Mesendoderm (in vitro differentiated cells): ENCODE measurements around the gene STOML1.
"Not testable (repeated sequence)": the region's sequence is repeated elsewhere in the genome, so short reads cannot be mapped to it uniquely, and the experiment has no call there.

Experiments
- DNase-seq: peaks from one replicate; pipeline ENCODE4 v3.0.0; 2013
- H2AK5ac ChIP-seq: 2 replicates; pipeline ENCODE4 v1.6.1; 2013; ENCODE audit warnings: low read length, inconsistent platforms
- H2BK120ac ChIP-seq: 2 replicates; pipeline ENCODE4 v1.6.1; 2013; ENCODE audit warnings: low read depth, mild to moderate bottlenecking, low read length, moderate library complexity, mixed read lengths
- H2BK15ac ChIP-seq: replicated peaks from 2 replicates; pipeline ENCODE4 v1.6.1; 2013; ENCODE audit warnings: low read depth, mild to moderate bottlenecking, moderate library complexity
- H2BK5ac ChIP-seq: 2 replicates; pipeline ENCODE4 v1.6.1; 2013; ENCODE audit warnings: low read length, inconsistent platforms
- H3K18ac ChIP-seq: 2 replicates; pipeline ENCODE4 v1.6.1; 2013; ENCODE audit warnings: mild to moderate bottlenecking, low read length, mixed read lengths
- H3K23ac ChIP-seq: one replicate; pipeline ENCODE4 v1.6.1; 2013; ENCODE audit warnings: low read length
- H3K27ac ChIP-seq: 2 replicates; pipeline ENCODE4 v1.5.1; 2013; ENCODE audit warnings: low read depth, mild to moderate bottlenecking, inconsistent platforms, low read length, moderate library complexity
- H3K27me3 ChIP-seq: 2 replicates; pipeline ENCODE4 v1.6.1; 2013; ENCODE audit warnings: low read length, control low read depth, mild to moderate bottlenecking, inconsistent platforms; ENCODE audit not compliant: insufficient read depth, poor library complexity
- H3K36me3 ChIP-seq: 2 replicates; pipeline ENCODE4 v1.6.1; 2013; ENCODE audit warnings: low read length, inconsistent platforms; ENCODE audit not compliant: control insufficient read depth, insufficient read depth
- H3K4ac ChIP-seq: one replicate; pipeline ENCODE4 v1.6.1; 2013; ENCODE audit warnings: low read depth, mild to moderate bottlenecking, low read length, moderate library complexity
- H3K4me1 ChIP-seq: 2 replicates; pipeline ENCODE4 v1.6.1; 2013; ENCODE audit warnings: low read depth, low read length, inconsistent platforms; ENCODE audit not compliant: control insufficient read depth
- H3K4me2 ChIP-seq: 2 replicates; pipeline ENCODE4 v1.6.1; 2013; ENCODE audit warnings: low read length
- H3K4me3 ChIP-seq: 2 replicates; pipeline ENCODE4 v1.5.1; 2013; ENCODE audit warnings: mild to moderate bottlenecking, low read length
- H3K56ac ChIP-seq: one replicate; pipeline ENCODE4 v1.6.1; 2013; ENCODE audit warnings: low read length
- H3K79me1 ChIP-seq: 2 replicates; pipeline ENCODE4 v1.6.1; 2013; ENCODE audit warnings: low read length, inconsistent platforms
- H3K79me2 ChIP-seq: 2 replicates; pipeline ENCODE4 v1.6.1; 2013; ENCODE audit warnings: mild to moderate bottlenecking, low read length; ENCODE audit not compliant: control insufficient read depth, insufficient read depth
- H3K9ac ChIP-seq: 2 replicates; pipeline ENCODE4 v1.6.1; 2013; ENCODE audit warnings: low read length, inconsistent platforms
- H4K5ac ChIP-seq: one replicate; pipeline ENCODE4 v1.6.1; 2013; ENCODE audit warnings: low read length
- H4K8ac ChIP-seq: one replicate; pipeline ENCODE4 v1.6.1; 2013; ENCODE audit warnings: low read depth, mild to moderate bottlenecking, control low read depth, low read length, moderate library complexity
- WGBS: extraction: QIAGEN DNeasy Blood & Tissue Kit; methylation state at CpG from one replicate; pipeline ENCODE4 v1.1.7; 2013; ENCODE audit warnings: low lambda C conversion rate, missing lambda C conversion rate; ENCODE audit not compliant: insufficient coverage; ENCODE audit errors: extremely low coverage; 5-methylcytosine and 5-hydroxymethylcytosine counted together

STOML1 gene

GRCh38 chr15:73939138-73939537, 53.0 kb downstream of the STOML1 start:
- H3K4me1 ChIP-seq, result peaks cover 3% of the 10 kb centered on the region
- no peaks in the 10 kb centered on the region for H3K79me2 ChIP-seq
- no peak overlapping the region for H4K5ac ChIP-seq
- H3K27ac ChIP-seq, result no peak overlapping the region
- no peak for DNase-seq
- H3K4ac ChIP-seq, result no peak overlapping the region
- no peak overlapping the region for H4K8ac ChIP-seq
- no peaks in the 10 kb centered on the region for H3K79me1 ChIP-seq
- H3K27me3 ChIP-seq, result no peaks in the 10 kb centered on the region
- no peak overlapping the region for H3K56ac ChIP-seq
- H2BK5ac ChIP-seq, result no peak overlapping the region
- H2AK5ac ChIP-seq, result no peak overlapping the region
- H3K36me3 ChIP-seq, result no peaks in the 10 kb centered on the region
- H2BK120ac ChIP-seq, result no peak overlapping the region
- no peak overlapping the region for H3K18ac ChIP-seq
- no peak overlapping the region for H3K4me3 ChIP-seq
- H3K4me2 ChIP-seq, result no peak overlapping the region
- no CpG with 5 or more reads among the region's 4 CpGs for WGBS
- no peak overlapping the region for H3K23ac ChIP-seq
- no peak overlapping the region for H2BK15ac ChIP-seq
- no peak overlapping the region for H3K9ac ChIP-seq

DNA sequence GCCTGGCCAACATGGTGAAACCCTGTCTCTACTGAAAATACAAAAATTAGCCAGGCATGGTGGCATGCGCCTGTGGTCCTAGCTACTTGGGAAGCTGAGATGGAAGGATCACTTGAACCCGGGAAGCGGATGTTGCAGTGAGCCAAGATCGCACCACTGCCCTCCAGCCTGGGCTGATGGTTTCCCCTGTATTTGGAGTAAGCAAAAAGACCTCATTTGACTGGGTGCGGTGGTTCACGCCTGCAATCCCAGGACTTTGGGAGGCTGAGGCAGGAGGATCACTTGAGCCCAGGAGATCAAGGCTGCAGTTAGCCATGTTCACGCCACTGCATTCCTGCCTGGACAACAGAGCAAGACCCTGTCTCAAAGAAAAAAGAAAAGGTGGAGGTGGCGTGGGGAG, 53.6 kb downstream of the STOML1 start:
- DNase-seq, H2AK5ac ChIP-seq, H3K27me3 ChIP-seq, H2BK5ac ChIP-seq, H3K79me2 ChIP-seq, H3K36me3 ChIP-seq, H4K8ac ChIP-seq, H3K4me2 ChIP-seq, H3K18ac ChIP-seq, H3K4ac ChIP-seq, H3K4me3 ChIP-seq, H3K27ac ChIP-seq, H3K23ac ChIP-seq, H3K9ac ChIP-seq, H3K56ac ChIP-seq, H3K4me1 ChIP-seq, H2BK15ac ChIP-seq, H4K5ac ChIP-seq, H3K79me1 ChIP-seq, H2BK120ac ChIP-seq: not testable (repeated sequence)
- WGBS, result no CpG with 5 or more reads among the region's 8 CpGs

DNA sequence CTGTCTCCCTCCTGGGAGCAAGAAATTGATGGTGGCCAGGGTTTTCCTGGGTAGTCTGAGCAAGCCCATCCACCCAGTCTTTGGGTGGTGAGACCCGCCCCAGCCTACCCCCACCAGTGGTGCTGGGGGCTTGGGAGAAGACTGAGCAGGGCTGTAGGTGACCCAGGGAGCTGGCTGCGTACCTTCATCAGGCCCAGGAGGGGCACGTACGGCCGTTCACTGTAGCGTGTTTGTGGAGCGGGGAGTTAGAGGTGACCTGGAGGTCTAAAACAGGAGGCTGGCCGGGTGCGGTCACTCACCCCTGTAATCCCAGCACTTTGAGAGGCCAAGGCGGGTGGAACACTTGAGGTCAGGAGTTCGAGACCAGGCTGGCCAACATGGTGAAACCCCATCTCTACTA, 54.4 kb downstream of the STOML1 start:
- Histone ChIP-seq H2BK15ac (no peak overlapping the region), H2AK5ac (no peak overlapping the region), H4K8ac (no peak overlapping the region), H3K9ac (no peak overlapping the region), H2BK120ac (no peak overlapping the region), H3K36me3 (no peaks in the 10 kb centered on the region), H3K27me3 (no peaks in the 10 kb centered on the region), H3K23ac (no peak overlapping the region), H3K4me2 (no peak overlapping the region), H3K18ac (no peak overlapping the region), H3K79me2 (no peaks in the 10 kb centered on the region), H3K56ac (no peak overlapping the region), H3K27ac (no peak overlapping the region), H2BK5ac (no peak overlapping the region), H4K5ac (no peak overlapping the region), H3K4ac (no peak overlapping the region), H3K4me3 (no peak overlapping the region), H3K79me1 (no peaks in the 10 kb centered on the region), H3K4me1 (peaks cover 3% of the 10 kb centered on the region)
- WGBS, result no CpG with 5 or more reads among the region's 11 CpGs
- DNase-seq, result no peak

DNA sequence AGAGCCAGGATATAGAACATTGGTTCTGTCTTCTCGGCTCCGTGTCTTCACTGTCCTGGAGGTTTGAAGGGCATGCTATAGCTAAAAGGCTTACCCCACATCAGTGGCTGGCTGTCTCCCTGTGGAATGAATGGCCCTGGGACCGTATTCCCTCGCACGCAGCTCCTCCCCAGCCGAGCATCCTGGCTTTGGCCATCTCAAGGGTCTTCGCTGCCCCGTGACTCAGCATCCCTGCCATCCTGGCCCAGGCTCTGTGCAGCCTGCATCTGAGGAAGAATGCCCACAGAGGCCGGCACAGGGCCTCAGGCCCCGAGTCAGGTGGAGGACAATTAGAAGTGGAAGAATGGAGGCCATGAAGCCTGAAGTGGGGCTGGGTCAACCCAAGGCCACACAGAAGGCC, 54.8 kb downstream of the STOML1 start:
- no peak overlapping the region for H4K8ac ChIP-seq
- no CpG with 5 or more reads among the region's 10 CpGs for WGBS
- H2AK5ac ChIP-seq, result no peak overlapping the region
- H3K4ac ChIP-seq, result no peak overlapping the region
- no peaks in the 10 kb centered on the region for H3K79me2 ChIP-seq
- no peak overlapping the region for H2BK120ac ChIP-seq
- H3K4me3 ChIP-seq, result no peak overlapping the region
- H3K18ac ChIP-seq, result no peak overlapping the region
- no peak overlapping the region for H4K5ac ChIP-seq
- no peak overlapping the region for H3K56ac ChIP-seq
- no peaks in the 10 kb centered on the region for H3K79me1 ChIP-seq
- no peaks in the 10 kb centered on the region for H3K27me3 ChIP-seq
- no peak overlapping the region for H3K23ac ChIP-seq
- peaks cover 3% of the 10 kb centered on the region for H3K4me1 ChIP-seq
- H2BK15ac ChIP-seq, result no peak overlapping the region
- H3K36me3 ChIP-seq, result no peaks in the 10 kb centered on the region
- no peak overlapping the region for H3K27ac ChIP-seq
- no peak overlapping the region for H3K9ac ChIP-seq
- H2BK5ac ChIP-seq, result no peak overlapping the region
- DNase-seq, result no peak
- no peak overlapping the region for H3K4me2 ChIP-seq

- Histone ChIP-seq H4K8ac (no peak overlapping the region), H3K27me3 (no peaks in the 10 kb centered on the region), H3K23ac (no peak overlapping the region), H3K9ac (no peak overlapping the region), H2AK5ac (no peak overlapping the region), H3K18ac (no peak overlapping the region), H3K79me1 (no peaks in the 10 kb centered on the region), H3K4me1 (peaks cover 2% of the 10 kb centered on the region), H3K4me3 (no peak overlapping the region), H3K27ac (no peak overlapping the region), H2BK120ac (no peak overlapping the region), H3K36me3 (no peaks in the 10 kb centered on the region), H3K4me2 (no peak overlapping the region), H3K79me2 (no peaks in the 10 kb centered on the region), H3K56ac (no peak overlapping the region), H3K4ac (no peak overlapping the region), H4K5ac (no peak overlapping the region), H2BK15ac (no peak overlapping the region), H2BK5ac (no peak overlapping the region)
- DNase-seq, result no peak
- no CpG with 5 or more reads among the region's 12 CpGs for WGBS
These were observed 55.4 kb downstream of the STOML1 start for GRCh38 chr15:73936588-73937290.

DNA sequence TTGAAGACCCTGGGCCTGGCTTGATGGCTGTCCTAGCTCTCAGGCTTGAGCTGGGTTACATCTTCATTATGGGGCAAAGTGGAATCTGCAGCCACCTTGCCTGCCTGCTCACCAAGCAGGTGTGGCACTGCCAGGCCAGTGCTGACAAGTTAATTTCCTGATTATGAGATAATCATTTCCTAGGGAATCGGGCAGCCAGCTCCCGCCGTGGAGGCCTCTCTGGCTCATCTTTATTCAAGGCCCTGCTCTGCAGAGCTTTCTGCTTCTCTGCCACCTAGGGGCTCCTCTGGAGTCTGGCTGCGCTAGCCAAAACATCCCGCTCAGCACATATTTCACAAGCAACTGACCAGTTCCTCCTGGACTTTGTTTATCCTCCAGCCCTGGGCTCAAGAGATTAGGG, 55.9 kb downstream of the STOML1 start:
- H3K4me1 ChIP-seq, result no peaks in the 10 kb centered on the region
- H4K8ac ChIP-seq, result no peak overlapping the region
- H2BK5ac ChIP-seq, result no peak overlapping the region
- no peak overlapping the region for H3K4me2 ChIP-seq
- no peaks in the 10 kb centered on the region for H3K79me2 ChIP-seq
- no peaks in the 10 kb centered on the region for H3K79me1 ChIP-seq
- no peak overlapping the region for H3K27ac ChIP-seq
- no peak overlapping the region for H3K18ac ChIP-seq
- no peak overlapping the region for H3K4ac ChIP-seq
- WGBS, result no CpG with 5 or more reads among the region's 5 CpGs
- H2BK120ac ChIP-seq, result no peak overlapping the region
- no peak overlapping the region for H3K4me3 ChIP-seq
- no peak overlapping the region for H3K56ac ChIP-seq
- H3K27me3 ChIP-seq, result no peaks in the 10 kb centered on the region
- no peak overlapping the region for H4K5ac ChIP-seq
- H3K36me3 ChIP-seq, result no peaks in the 10 kb centered on the region
- no peak overlapping the region for H2AK5ac ChIP-seq
- H3K23ac ChIP-seq, result no peak overlapping the region
- DNase-seq, result no peak
- no peak overlapping the region for H3K9ac ChIP-seq
- no peak overlapping the region for H2BK15ac ChIP-seq
